ENCODE results near the gene HERC3. TPM values are rescaled to one million over a fixed set of nuclear protein-coding genes. Genes with fewer than 3 reads are reported as not detected.

Gene HERC3
- total and polyA plus RNA-seq, 4 donors, result 5.1 to 22.1 (median 10.0) TPM

DNA sequence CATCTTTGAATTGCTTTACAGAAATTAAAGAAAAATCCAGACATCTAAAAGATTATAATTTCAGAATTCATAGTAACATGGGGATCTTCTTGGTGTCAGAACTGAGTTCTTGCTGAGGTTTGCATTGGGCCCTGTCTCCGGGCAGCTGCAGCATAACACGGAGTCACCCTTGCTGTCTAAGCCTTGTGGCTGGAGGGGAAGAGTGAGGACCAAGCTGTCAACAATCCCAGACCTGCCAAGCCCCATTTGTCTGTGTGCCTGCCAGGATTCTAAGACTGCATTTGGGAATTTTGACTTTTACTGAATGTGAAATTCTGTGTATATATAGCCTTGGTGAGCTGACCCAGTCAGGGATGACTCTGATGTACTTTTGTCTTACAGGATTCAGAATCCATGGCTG is 130.5 kb downstream of the HERC3 start:
- TF ChIP-seq RAD21 (IDR thresholded peaks at IDR 0.05) (no peak), NR2F2 (IDR thresholded peaks at IDR 0.05) (no peak), YY1 (IDR thresholded peaks at IDR 0.05) (no peak), HNF4A (conservative IDR thresholded peaks at IDR 0.05) (no peak), GABPA (IDR thresholded peaks at IDR 0.05 in 1 of 2, conservative IDR thresholded peaks at IDR 0.05 in 1 of 2) (no peak), TAF1 (conservative IDR thresholded peaks at IDR 0.05) (no peak), FOXA2 (IDR thresholded peaks at IDR 0.05) (no peak), RXRA (IDR thresholded peaks at IDR 0.05) (no peak), EGR1 (IDR thresholded peaks at IDR 0.05; ENCODE audit: low read depth in 2 of 2) (no peak), JUND (IDR thresholded peaks at IDR 0.05) (no peak), HNF4G (IDR thresholded peaks at IDR 0.05) (no peak), SP1 (IDR thresholded peaks at IDR 0.05) (no peak), FOXA1 (IDR thresholded peaks at IDR 0.05) (no peak)
- TF ChIP-seq, protein P1, sequence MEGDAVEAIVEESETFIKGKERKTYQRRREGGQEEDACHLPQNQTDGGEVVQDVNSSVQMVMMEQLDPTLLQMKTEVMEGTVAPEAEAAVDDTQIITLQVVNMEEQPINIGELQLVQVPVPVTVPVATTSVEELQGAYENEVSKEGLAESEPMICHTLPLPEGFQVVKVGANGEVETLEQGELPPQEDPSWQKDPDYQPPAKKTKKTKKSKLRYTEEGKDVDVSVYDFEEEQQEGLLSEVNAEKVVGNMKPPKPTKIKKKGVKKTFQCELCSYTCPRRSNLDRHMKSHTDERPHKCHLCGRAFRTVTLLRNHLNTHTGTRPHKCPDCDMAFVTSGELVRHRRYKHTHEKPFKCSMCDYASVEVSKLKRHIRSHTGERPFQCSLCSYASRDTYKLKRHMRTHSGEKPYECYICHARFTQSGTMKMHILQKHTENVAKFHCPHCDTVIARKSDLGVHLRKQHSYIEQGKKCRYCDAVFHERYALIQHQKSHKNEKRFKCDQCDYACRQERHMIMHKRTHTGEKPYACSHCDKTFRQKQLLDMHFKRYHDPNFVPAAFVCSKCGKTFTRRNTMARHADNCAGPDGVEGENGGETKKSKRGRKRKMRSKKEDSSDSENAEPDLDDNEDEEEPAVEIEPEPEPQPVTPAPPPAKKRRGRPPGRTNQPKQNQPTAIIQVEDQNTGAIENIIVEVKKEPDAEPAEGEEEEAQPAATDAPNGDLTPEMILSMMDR (IDR thresholded peaks at IDR 0.05; ENCODE audit: low read depth, low read length, missing input control), result no peak
- TF ChIP-seq, protein P2, sequence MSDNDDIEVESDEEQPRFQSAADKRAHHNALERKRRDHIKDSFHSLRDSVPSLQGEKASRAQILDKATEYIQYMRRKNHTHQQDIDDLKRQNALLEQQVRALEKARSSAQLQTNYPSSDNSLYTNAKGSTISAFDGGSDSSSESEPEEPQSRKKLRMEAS (IDR thresholded peaks at IDR 0.05), result no peak
- TF ChIP-seq, protein P3, sequence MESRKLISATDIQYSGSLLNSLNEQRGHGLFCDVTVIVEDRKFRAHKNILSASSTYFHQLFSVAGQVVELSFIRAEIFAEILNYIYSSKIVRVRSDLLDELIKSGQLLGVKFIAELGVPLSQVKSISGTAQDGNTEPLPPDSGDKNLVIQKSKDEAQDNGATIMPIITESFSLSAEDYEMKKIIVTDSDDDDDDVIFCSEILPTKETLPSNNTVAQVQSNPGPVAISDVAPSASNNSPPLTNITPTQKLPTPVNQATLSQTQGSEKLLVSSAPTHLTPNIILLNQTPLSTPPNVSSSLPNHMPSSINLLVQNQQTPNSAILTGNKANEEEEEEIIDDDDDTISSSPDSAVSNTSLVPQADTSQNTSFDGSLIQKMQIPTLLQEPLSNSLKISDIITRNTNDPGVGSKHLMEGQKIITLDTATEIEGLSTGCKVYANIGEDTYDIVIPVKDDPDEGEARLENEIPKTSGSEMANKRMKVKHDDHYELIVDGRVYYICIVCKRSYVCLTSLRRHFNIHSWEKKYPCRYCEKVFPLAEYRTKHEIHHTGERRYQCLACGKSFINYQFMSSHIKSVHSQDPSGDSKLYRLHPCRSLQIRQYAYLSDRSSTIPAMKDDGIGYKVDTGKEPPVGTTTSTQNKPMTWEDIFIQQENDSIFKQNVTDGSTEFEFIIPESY (IDR thresholded peaks at IDR 0.05), result no peak
- TF ChIP-seq, protein P4, sequence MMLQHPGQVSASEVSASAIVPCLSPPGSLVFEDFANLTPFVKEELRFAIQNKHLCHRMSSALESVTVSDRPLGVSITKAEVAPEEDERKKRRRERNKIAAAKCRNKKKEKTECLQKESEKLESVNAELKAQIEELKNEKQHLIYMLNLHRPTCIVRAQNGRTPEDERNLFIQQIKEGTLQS (IDR thresholded peaks at IDR 0.05), result no peak
- TF ChIP-seq, protein P5, sequence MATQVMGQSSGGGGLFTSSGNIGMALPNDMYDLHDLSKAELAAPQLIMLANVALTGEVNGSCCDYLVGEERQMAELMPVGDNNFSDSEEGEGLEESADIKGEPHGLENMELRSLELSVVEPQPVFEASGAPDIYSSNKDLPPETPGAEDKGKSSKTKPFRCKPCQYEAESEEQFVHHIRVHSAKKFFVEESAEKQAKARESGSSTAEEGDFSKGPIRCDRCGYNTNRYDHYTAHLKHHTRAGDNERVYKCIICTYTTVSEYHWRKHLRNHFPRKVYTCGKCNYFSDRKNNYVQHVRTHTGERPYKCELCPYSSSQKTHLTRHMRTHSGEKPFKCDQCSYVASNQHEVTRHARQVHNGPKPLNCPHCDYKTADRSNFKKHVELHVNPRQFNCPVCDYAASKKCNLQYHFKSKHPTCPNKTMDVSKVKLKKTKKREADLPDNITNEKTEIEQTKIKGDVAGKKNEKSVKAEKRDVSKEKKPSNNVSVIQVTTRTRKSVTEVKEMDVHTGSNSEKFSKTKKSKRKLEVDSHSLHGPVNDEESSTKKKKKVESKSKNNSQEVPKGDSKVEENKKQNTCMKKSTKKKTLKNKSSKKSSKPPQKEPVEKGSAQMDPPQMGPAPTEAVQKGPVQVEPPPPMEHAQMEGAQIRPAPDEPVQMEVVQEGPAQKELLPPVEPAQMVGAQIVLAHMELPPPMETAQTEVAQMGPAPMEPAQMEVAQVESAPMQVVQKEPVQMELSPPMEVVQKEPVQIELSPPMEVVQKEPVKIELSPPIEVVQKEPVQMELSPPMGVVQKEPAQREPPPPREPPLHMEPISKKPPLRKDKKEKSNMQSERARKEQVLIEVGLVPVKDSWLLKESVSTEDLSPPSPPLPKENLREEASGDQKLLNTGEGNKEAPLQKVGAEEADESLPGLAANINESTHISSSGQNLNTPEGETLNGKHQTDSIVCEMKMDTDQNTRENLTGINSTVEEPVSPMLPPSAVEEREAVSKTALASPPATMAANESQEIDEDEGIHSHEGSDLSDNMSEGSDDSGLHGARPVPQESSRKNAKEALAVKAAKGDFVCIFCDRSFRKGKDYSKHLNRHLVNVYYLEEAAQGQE (IDR thresholded peaks at IDR 0.05), result no peak
- DNase-seq (ENCODE audit: low spot score), result no peak
- H3K36me3 ChIP-seq (ENCODE audit: control insufficient read depth in 4 of 4, insufficient read depth in 3 of 4, low read depth in 1 of 4, low read length in 3 of 4), result peaks cover 6 to 20% (median 15%) of the 10 kb centered on the region in 4 donors
- H3K4me3 ChIP-seq (ENCODE audit: low read depth in 1 of 3, low read length in 3 of 3), result no peak overlapping the region
- no peak overlapping the region for H3K9ac ChIP-seq (ENCODE audit: low read depth in 1 of 2, low read length in 2 of 2)
- WGBS, result 94% methylated on average over 2 of the region's 2 CpGs
- no peak overlapping the region for H3K27ac ChIP-seq (ENCODE audit: low read depth in 1 of 2, low read length in 2 of 2)
- H3K27me3 ChIP-seq (ENCODE audit: control insufficient read depth in 4 of 4, insufficient read depth in 4 of 4, low read length in 3 of 4), result no peaks in the 10 kb centered on the region
- H3K9me3 ChIP-seq (ENCODE audit: control insufficient read depth in 4 of 4, low read length in 3 of 4), result no peaks in the 10 kb centered on the region
- peaks cover 4 to 18% (median 11%) of the 10 kb centered on the region in 4 donors for H3K4me1 ChIP-seq (ENCODE audit: control insufficient read depth in 4 of 4, insufficient read depth in 4 of 4, low read length in 3 of 4)

All from liver (tissue), 9 donors.